B cell (primary cell): ENCODE results near the gene IGF1. TPM values are rescaled to one million over a fixed set of nuclear protein-coding genes. Genes with fewer than 3 reads are reported as not detected.
"Not testable (repeated sequence)": the region's sequence is repeated elsewhere in the genome, so short reads cannot be mapped to it uniquely, and the experiment has no call there.

Experiments used
- ATAC-seq: fragments of 200-7000 bp; cut with Tn5 transposase; one replicate; pipeline ENCODE4 v1.10.0; 2021; ENCODE audit warnings: low read depth, mild to moderate bottlenecking, moderate number of reproducible peaks, moderate library complexity
- CTCF ChIA-PET: fragments of 350-600 bp; sonication (Branson Sonifier 250); formaldehyde crosslinking; loops from one replicate; lab custom pipeline; 2021; ENCODE audit warnings: antibody characterized with exemption, inconsistent platforms; lab: Charles Lee
- POLR2A ChIA-PET: fragments of 350-600 bp; sonication (Branson Sonifier 250); formaldehyde crosslinking; loops from one replicate; lab custom pipeline; 2021; ENCODE audit warnings: antibody characterized with exemption; lab: Charles Lee
- DNase-seq: peaks from one replicate; pipeline ENCODE4 v3.0.0; 2013
- H2AFZ ChIP-seq: 2 replicates; pipeline ENCODE4 v1.6.1; 2012; ENCODE audit warnings: mild to moderate bottlenecking, low read depth, low read length; ENCODE audit not compliant: insufficient read depth, poor library complexity, severe bottlenecking
- H3K27ac ChIP-seq, 2 donors: 1 replicate in 1 of 2; 2 replicates in 1 of 2; pipeline ENCODE4 v1.5.1; 2012 to 2013; ENCODE audit warnings: low read length in 2 of 2, mild to moderate bottlenecking in 2 of 2, moderate library complexity in 1 of 2
- H3K27me3 ChIP-seq, 4 experiments: fragments of 200-600 bp in 1 of 4; sonication (generic) in 1 of 4; replicated peaks in 1 of 4; 1 replicate in 2 of 4; 2 replicates in 2 of 4; pipeline versions ENCODE4 v1.6.1 to v1.7.0; 2013 to 2016; ENCODE audit warnings: low read length in 3 of 4, mild to moderate bottlenecking in 2 of 4, mixed read lengths in 1 of 4, moderate library complexity in 1 of 4; ENCODE audit not compliant: insufficient read depth in 4 of 4, control insufficient read depth in 3 of 4; ENCODE audit errors: control extremely low read depth in 1 of 4
- H3K36me3 ChIP-seq, 2 experiments: replicated peaks in 1 of 2; 1 replicate in 1 of 2; 2 replicates in 1 of 2; pipeline versions ENCODE4 v1.6.1 to v1.7.1; 2013; ENCODE audit warnings: low read length in 1 of 2; ENCODE audit not compliant: insufficient read depth in 2 of 2, control insufficient read depth in 1 of 2; ENCODE audit errors: control extremely low read depth in 1 of 2, extremely low read depth in 1 of 2
- H3K4me1 ChIP-seq, 2 donors: fragments of 200-600 bp in 1 of 2; sonication (generic) in 1 of 2; 1 replicate in 1 of 2; 2 replicates in 1 of 2; pipeline versions ENCODE4 v1.5.1 to v1.6.1; 2013 to 2017; ENCODE audit warnings: low read length in 2 of 2; ENCODE audit not compliant: control insufficient read depth in 2 of 2, insufficient read depth in 2 of 2
- H3K4me2 ChIP-seq: replicated peaks from 2 replicates; pipeline ENCODE3; 2012; ENCODE audit warnings: mild to moderate bottlenecking, low read depth, low read length; ENCODE audit not compliant: poor library complexity, severe bottlenecking
- H3K4me3 ChIP-seq, 5 experiments: fragments of 200-600 bp in 1 of 5; sonication (generic) in 1 of 5; 1 replicate in 3 of 5; 2 replicates in 2 of 5; pipeline versions ENCODE4 v1.5.1 to v1.7.0; 2011 to 2016; ENCODE audit warnings: low read length in 4 of 5, mild to moderate bottlenecking in 4 of 5, low read depth in 2 of 5, control low read depth in 1 of 5, moderate library complexity in 1 of 5; ENCODE audit not compliant: insufficient read depth in 1 of 5; ENCODE audit errors: control extremely low read depth in 1 of 5, extremely low read depth in 1 of 5
- H3K79me2 ChIP-seq: fragments of 200-600 bp; sonication (generic); one replicate; pipeline ENCODE4 v1.6.0; 2016; ENCODE audit warnings: low read length; ENCODE audit not compliant: control insufficient read depth, insufficient read depth
- H3K9ac ChIP-seq: fragments of 200-600 bp; sonication (generic); 2 replicates; pipeline ENCODE4 v1.6.1; 2017; ENCODE audit warnings: mild to moderate bottlenecking, low read length, moderate library complexity
- H3K9me3 ChIP-seq, 3 donors: one replicate each; pipeline versions ENCODE4 v1.6.1 to v1.7.1; 2013; ENCODE audit warnings: low read length in 2 of 3; ENCODE audit not compliant: control insufficient read depth in 2 of 3, insufficient read depth in 1 of 3; ENCODE audit errors: control extremely low read depth in 1 of 3
- H4K20me1 ChIP-seq: 2 replicates; pipeline ENCODE4 v1.6.0; 2012; ENCODE audit warnings: mild to moderate bottlenecking, low read length; ENCODE audit not compliant: insufficient read depth, control insufficient read depth, poor library complexity, severe bottlenecking
- H3K27ac Mint-ChIP-seq: one replicate; pipeline ENCODE4 v1.8.0; 2021; ENCODE audit warnings: mixed read lengths
- H3K27me3 Mint-ChIP-seq: one replicate; pipeline ENCODE4 v1.8.0; 2021; ENCODE audit warnings: mixed read lengths
- H3K4me1 Mint-ChIP-seq: one replicate; pipeline ENCODE4 v1.8.0; 2021; ENCODE audit warnings: mixed read lengths
- H3K4me3 Mint-ChIP-seq: one replicate; pipeline ENCODE4 v1.8.0; 2021; ENCODE audit warnings: mixed read lengths
- H3K9me3 Mint-ChIP-seq: one replicate; pipeline ENCODE4 v1.8.0; 2022; ENCODE audit warnings: mixed read lengths; ENCODE audit not compliant: insufficient read depth
- CTCF ChIP-seq: fragments of 200-600 bp; IDR thresholded peaks from one replicate; pipeline ENCODE4 v1.8.0; 2022; ENCODE audit warnings: antibody characterized with exemption, mild to moderate bottlenecking
- EZH2 ChIP-seq: IDR thresholded peaks from 2 replicates; pipeline ENCODE4 v1.6.1; 2012; ENCODE audit warnings: borderline replicate concordance, low read depth, mild to moderate bottlenecking, moderate library complexity, low read length; ENCODE audit not compliant: insufficient read depth, poor library complexity, severe bottlenecking
- WGBS: methylation state at CpG from one replicate; pipeline ENCODE4 v1.1.5; 2013; ENCODE audit warnings: missing lambda C conversion rate; ENCODE audit not compliant: insufficient coverage; 5-methylcytosine and 5-hydroxymethylcytosine counted together
- intact Hi-C: fragments of 100-400 bp; cut with micrococcal nuclease; formaldehyde crosslinking; loops from one replicate; pipeline ENCODE4 v1.10.0; 2022
- polyA plus RNA-seq: library from polyadenylated mRNA; depleted of rRNA; stranded (reverse); fragments of >200 nt; gene quantifications from 2 replicates; pipeline ENCODE4 v1.2.3, GENCODE V29; 2012
- total RNA-seq, 2 donors: library from RNA; stranded (reverse); fragments of 120-200 nt in 1 of 2; gene quantifications; 1 replicate in 1 of 2; 2 replicates in 1 of 2; pipeline versions ENCODE4 v1.2.3 to v1.2.4, GENCODE V29; 2013 to 2022

IGF1 gene
- total and polyA plus RNA-seq, 2 donors (not counting 1 experiment from before 2014, with no cell fraction given): 0.21 TPM; not detected in 1

GRCh38 chr12:102454330-102454729 is 26.0 kb downstream of the IGF1 start:
- 90% methylated on average over 2 of the region's 2 CpGs for WGBS
- no peaks in the 10 kb centered on the region for H3K9me3 ChIP-seq
- no peak overlapping the region for H3K27ac ChIP-seq
- peaks cover 6% of the 10 kb centered on the region for H3K27me3 Mint-ChIP-seq
- H3K4me3 ChIP-seq: no peak overlapping the region
- CTCF ChIA-PET: no interaction called here
- no peaks in the 10 kb centered on the region for H3K4me1 ChIP-seq
- H3K36me3 ChIP-seq: no peaks in the 10 kb centered on the region
- no peak overlapping the region for H3K27ac Mint-ChIP-seq
- no peak for ATAC-seq
- no peak for TF ChIP-seq EZH2
- TF ChIP-seq CTCF: no peak
- H3K4me1 Mint-ChIP-seq: no peaks in the 10 kb centered on the region
- no peak for DNase-seq
- H2AFZ ChIP-seq: no peak overlapping the region
- peaks cover 0 to 2% (median 0%) of the 10 kb centered on the region in 4 experiments for H3K27me3 ChIP-seq
- POLR2A ChIA-PET: no interaction called here
- no peak overlapping the region for H3K4me3 Mint-ChIP-seq
- intact Hi-C loops: no loop called here
- no peaks in the 10 kb centered on the region for H3K9me3 Mint-ChIP-seq
- no peaks in the 10 kb centered on the region for H4K20me1 ChIP-seq
- no peak overlapping the region for H3K9ac ChIP-seq
- H3K79me2 ChIP-seq: no peaks in the 10 kb centered on the region
- no peak overlapping the region for H3K4me2 ChIP-seq

GRCh38 chr12:102452605-102453004 is 27.8 kb downstream of the IGF1 start:
- CTCF ChIA-PET: no interaction called here
- Histone ChIP-seq H4K20me1 (no peaks in the 10 kb centered on the region), H3K36me3 (no peaks in the 10 kb centered on the region), H3K9ac (no peak overlapping the region), H3K4me2 (no peak overlapping the region), H3K4me3 (no peak overlapping the region), H3K79me2 (no peaks in the 10 kb centered on the region), H3K27me3 (no peaks in the 10 kb centered on the region), H3K27ac (no peak overlapping the region), H3K4me1 (no peaks in the 10 kb centered on the region), H3K9me3 (no peaks in the 10 kb centered on the region), H2AFZ (no peak overlapping the region)
- POLR2A ChIA-PET: no interaction called here
- no peak overlapping the region for H3K27ac Mint-ChIP-seq
- no peaks in the 10 kb centered on the region for H3K4me1 Mint-ChIP-seq
- no peak for TF ChIP-seq CTCF
- TF ChIP-seq EZH2: no peak
- 78% methylated on average over 2 of the region's 2 CpGs for WGBS
- peaks cover 3% of the 10 kb centered on the region for H3K27me3 Mint-ChIP-seq
- ATAC-seq (no peak), DNase-seq (no peak)
- H3K9me3 Mint-ChIP-seq: no peaks in the 10 kb centered on the region
- intact Hi-C loops: no loop called here
- H3K4me3 Mint-ChIP-seq: no peak overlapping the region

- H3K36me3 ChIP-seq, CTCF ChIA-PET, H4K20me1 ChIP-seq, H3K27me3 ChIP-seq, H3K27me3 Mint-ChIP-seq, H2AFZ ChIP-seq, H3K4me1 Mint-ChIP-seq, H3K79me2 ChIP-seq, H3K9me3 ChIP-seq, H3K27ac Mint-ChIP-seq, H3K4me3 ChIP-seq, DNase-seq, H3K4me3 Mint-ChIP-seq, ATAC-seq, H3K27ac ChIP-seq, intact Hi-C loops, H3K9ac ChIP-seq, H3K4me2 ChIP-seq, H3K4me1 ChIP-seq, H3K9me3 Mint-ChIP-seq, POLR2A ChIA-PET: not testable (repeated sequence)
- no CpG with 5 or more reads among the region's 3 CpGs for WGBS
Measured at GRCh38 chr12:102449018-102449417, 31.3 kb downstream of the IGF1 start.
